HG03064 (cell line): ENCODE measurements around the gene WWP2.
"Not testable (repeated sequence)": the region's sequence is repeated elsewhere in the genome, so short reads cannot be mapped to it uniquely, and the experiment has no call there.

ENCODE experiments used
- ATAC-seq: cut with Tn5 transposase; IDR thresholded peaks from one replicate; pipeline ENCODE4 v1.9.1; 2021; ENCODE audit warnings: low read depth; ENCODE audit not compliant: unreplicated experiment

WWP2 gene

GRCh38 chr16:69939821-69940585 lies 177.9 kb downstream of the WWP2 start:
- no peak for ATAC-seq

- no peak for ATAC-seq
Observed at GRCh38 chr16:69940676-69941075, 178.5 kb downstream of the WWP2 start.

GRCh38 chr16:69941251-69942098 lies 179.3 kb downstream of the WWP2 start:
- no peak for ATAC-seq

- no peak for ATAC-seq
Observed at GRCh38 chr16:69942099-69942491, 180.0 kb downstream of the WWP2 start.

- ATAC-seq: no peak
Observed at GRCh38 chr16:69942627-69943170, 180.6 kb downstream of the WWP2 start.

- ATAC-seq: not testable (repeated sequence)
Observed at GRCh38 chr16:69943241-69944036, 181.3 kb downstream of the WWP2 start.

- not testable (repeated sequence) for ATAC-seq
Observed at GRCh38 chr16:69950411-69950810, 188.3 kb downstream of the WWP2 start.

GRCh38 chr16:69951017-69951671 lies 189.0 kb downstream of the WWP2 start, which contains the start of gene CLEC18A:
CLEC18A (plus strand) TSS chr16:69951334; CDS start chr16:69951367, 33 bp downstream.
- not testable (repeated sequence) for ATAC-seq

GRCh38 chr16:69951672-69952031 lies 189.5 kb downstream of the WWP2 start:
- ATAC-seq: not testable (repeated sequence)

- not testable (repeated sequence) for ATAC-seq
Observed at GRCh38 chr16:69952116-69952515, 190.0 kb downstream of the WWP2 start.

- not testable (repeated sequence) for ATAC-seq
Observed at GRCh38 chr16:69952572-69953355, 190.6 kb downstream of the WWP2 start.

- ATAC-seq: not testable (repeated sequence)
Observed at GRCh38 chr16:69954241-69954640, 192.1 kb downstream of the WWP2 start.

- not testable (repeated sequence) for ATAC-seq
Observed at GRCh38 chr16:69963312-69963711, 201.2 kb downstream of the WWP2 start.

GRCh38 chr16:69964960-69965660 lies 203.0 kb downstream of the WWP2 start:
- ATAC-seq: not testable (repeated sequence)

GRCh38 chr16:69965661-69966054 lies 203.5 kb downstream of the WWP2 start:
- ATAC-seq: not testable (repeated sequence)

- not testable (repeated sequence) for ATAC-seq
Observed at GRCh38 chr16:69967688-69968087, 205.6 kb downstream of the WWP2 start.

GRCh38 chr16:69968125-69968524 lies 206.0 kb downstream of the WWP2 start:
- ATAC-seq: not testable (repeated sequence)

- not testable (repeated sequence) for ATAC-seq
Observed at GRCh38 chr16:69969657-69970056, 207.5 kb downstream of the WWP2 start.
